C4-2B (cell line): ENCODE measurements around the gene EIF4H.

ENCODE experiments used
- ZFX ChIP-seq: fragments of 450-650 bp; IDR thresholded peaks from 2 replicates; pipeline ENCODE4 v1.6.1; 2017
- TF ChIP-seq, protein P1 (sequence below): fragments of 450-650 bp; conservative IDR thresholded peaks from 2 replicates; pipeline ENCODE4 v1.5.1; 2017; ENCODE audit warnings: mild to moderate bottlenecking

DNA sequence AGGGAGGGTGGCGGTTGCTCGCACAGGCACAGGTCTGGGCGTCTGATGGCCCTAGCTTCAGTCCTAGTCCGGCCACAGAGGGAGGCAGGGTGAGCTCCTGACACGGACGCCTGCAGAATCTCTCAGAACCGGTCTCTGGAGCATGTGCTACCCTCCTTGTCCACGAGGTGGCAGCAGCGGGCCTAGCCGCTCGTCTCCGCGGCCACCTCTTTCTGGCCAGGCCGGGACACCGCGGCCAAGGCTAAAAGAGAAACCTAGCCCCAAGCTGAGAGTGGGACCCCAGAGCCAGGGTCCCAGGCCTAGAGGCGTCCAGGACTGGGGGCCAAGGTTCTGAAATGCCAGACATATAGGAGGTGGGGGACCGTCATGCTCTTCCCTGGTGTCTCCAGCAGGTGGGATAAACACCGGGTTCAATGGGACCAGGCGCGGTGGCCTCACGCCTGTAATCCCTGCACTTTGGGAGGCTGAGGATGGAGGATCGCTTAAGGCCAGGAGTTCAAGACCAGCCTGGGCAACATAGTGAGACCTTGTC, 32.5 kb downstream of the EIF4H start:
- TF ChIP-seq, protein P1, sequence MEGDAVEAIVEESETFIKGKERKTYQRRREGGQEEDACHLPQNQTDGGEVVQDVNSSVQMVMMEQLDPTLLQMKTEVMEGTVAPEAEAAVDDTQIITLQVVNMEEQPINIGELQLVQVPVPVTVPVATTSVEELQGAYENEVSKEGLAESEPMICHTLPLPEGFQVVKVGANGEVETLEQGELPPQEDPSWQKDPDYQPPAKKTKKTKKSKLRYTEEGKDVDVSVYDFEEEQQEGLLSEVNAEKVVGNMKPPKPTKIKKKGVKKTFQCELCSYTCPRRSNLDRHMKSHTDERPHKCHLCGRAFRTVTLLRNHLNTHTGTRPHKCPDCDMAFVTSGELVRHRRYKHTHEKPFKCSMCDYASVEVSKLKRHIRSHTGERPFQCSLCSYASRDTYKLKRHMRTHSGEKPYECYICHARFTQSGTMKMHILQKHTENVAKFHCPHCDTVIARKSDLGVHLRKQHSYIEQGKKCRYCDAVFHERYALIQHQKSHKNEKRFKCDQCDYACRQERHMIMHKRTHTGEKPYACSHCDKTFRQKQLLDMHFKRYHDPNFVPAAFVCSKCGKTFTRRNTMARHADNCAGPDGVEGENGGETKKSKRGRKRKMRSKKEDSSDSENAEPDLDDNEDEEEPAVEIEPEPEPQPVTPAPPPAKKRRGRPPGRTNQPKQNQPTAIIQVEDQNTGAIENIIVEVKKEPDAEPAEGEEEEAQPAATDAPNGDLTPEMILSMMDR = peak; percentile 100
- no peak for TF ChIP-seq ZFX
